ENCODE results near the gene GRM3.

GRCh38 chr7:86762129-86762528 is 118.4 kb downstream of the GRM3 start:
- TF ChIP-seq CTCF (IDR thresholded peaks at IDR 0.05), result no peak
- no peak for TF ChIP-seq POLR2A (IDR thresholded peaks at IDR 0.05)
